RWPE1 (cell line): ENCODE measurements around the gene NDUFAF4.

Experiments
- CTCF ChIA-PET: fragments of 350-600 bp; sonication (Branson Sonifier 250); formaldehyde crosslinking; extraction: SDS; loops from one replicate; lab custom pipeline; 2021; lab: Yijun Ruan, JAX
- POLR2A ChIA-PET: fragments of 400-600 bp; formaldehyde crosslinking; extraction: SDS; loops from one replicate; lab custom pipeline; 2020; ENCODE audit warnings: antibody characterized with exemption; ENCODE audit not compliant: low non-redundant PET; lab: Yijun Ruan, JAX
- DNase-seq: peaks from one replicate; pipeline ENCODE4 v3.0.0; 2012; ENCODE audit warnings: low spot score
- H3K27ac ChIP-seq: fragments of 450-650 bp; 2 replicates; pipeline ENCODE4 v1.5.1; 2017
- CTCF ChIP-seq: fragments of 450-650 bp; conservative IDR thresholded peaks from 2 replicates; pipeline ENCODE4 v1.5.1; 2017; ENCODE audit warnings: low read depth, mild to moderate bottlenecking

NDUFAF4 gene

DNA sequence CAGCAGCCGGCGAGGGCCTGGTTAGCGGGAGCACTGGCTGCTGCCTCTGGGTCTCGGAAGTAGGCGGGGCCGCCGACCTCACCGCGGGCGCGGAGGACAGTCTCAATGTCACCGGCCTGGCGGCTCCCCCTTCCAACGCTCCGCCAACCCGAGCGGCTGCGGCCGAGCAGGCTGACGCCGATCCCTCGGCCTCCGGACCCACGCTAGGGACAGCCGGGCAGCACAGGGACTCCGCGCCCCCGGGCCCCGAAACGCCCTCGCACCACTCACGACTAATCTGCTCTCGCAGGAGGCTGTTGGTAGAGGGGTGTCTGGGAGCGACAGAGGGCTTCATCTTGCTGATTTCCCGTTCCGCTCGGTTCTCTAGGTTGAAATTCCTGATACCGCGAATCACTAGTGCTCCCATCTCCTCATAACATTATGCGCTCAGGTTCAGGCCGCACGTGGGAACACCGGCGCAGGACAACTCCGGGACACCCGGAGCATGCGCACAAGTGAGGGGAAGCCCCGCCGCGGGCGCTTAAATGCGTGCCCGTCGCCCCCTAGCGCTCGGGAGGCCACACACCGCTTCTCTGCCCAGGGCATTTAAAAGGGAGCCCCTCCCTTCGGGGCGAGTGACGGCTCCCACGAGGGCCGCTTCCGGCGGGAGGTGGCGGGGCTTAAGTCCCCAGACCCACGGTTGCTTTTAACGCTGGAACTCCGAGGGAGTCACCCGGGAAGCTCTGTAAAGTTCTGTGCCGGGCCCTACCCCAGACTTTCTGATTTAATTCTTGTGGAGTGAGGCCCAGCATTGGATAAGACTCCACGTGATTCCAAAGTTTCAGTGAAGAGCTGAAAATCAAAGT is at the start of gene NDUFAF4:
TSS of gene NDUFAF4 (minus strand) at position 496 of the 845 bp plus-strand sequence. CDS start at position 406, 90 bp downstream.
- peak within 1 kb of the TSS; percentile 94 for H3K27ac ChIP-seq
- ChIA-PET POLR2A (no interaction called here), CTCF (interaction anchor here (0.6 to 1.9 kb wide), 11 partner anchors 11 to 351 kb away, joined by 3 to 10 read pairs (median 4); no protein-coding TSS in a partner anchor)
- DNase-seq = peak; percentile 97
- TF ChIP-seq CTCF = peak; percentile 93

DNA sequence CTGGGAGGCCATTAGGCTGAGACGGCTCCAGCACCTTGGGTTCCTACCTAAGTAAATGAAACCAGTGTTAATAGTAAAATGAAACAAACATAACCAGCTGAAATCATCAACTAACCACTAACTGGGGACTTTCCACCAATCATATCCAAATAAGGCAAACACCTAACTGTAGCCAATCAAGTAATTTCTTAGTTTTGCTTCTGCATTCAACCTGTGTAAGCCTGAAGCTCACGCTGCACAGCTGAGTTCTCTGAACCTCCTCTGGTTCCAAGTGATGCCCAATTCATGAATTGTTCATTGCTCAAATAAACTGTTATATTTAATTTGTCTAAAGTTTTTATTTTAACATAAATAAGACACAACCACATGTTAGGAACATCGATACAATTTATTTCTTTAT is 49.4 kb upstream of the NDUFAF4 start:
- no peak overlapping the region for H3K27ac ChIP-seq
- no peak for DNase-seq
- POLR2A ChIA-PET = no interaction called here
- no peak for TF ChIP-seq CTCF
- CTCF ChIA-PET = no interaction called here

GRCh38 chr6:96943555-96944215 is 46.0 kb upstream of the NDUFAF4 start:
- ChIA-PET POLR2A (no interaction called here), CTCF (interaction anchor here (1.1 kb wide), 1 partner anchor 34 kb away, joined by 3 read pairs; no protein-coding TSS in a partner anchor)
- DNase-seq = no peak
- TF ChIP-seq CTCF = no peak
- no peak overlapping the region for H3K27ac ChIP-seq

DNA sequence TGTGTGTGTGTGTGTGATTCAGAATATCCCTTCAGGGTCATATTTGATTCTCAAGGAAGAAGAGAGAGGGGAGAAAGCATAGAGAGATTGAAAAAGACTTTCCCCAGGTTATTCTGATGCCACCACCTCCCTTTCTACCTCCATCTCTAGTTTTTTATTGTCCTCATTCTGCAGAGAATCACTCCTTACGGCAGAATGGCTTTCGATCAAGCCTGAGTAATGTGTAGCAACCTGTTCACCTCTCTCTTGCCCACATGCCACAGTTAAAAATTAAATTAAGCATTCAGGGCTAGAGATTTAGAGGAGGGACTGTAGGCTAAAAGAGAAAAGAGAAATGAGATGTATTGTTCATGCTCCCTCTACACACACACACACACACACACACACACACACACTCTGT is 45.0 kb upstream of the NDUFAF4 start:
- ChIA-PET POLR2A (no interaction called here), CTCF (no interaction called here)
- DNase-seq = no peak
- H3K27ac ChIP-seq = no peak overlapping the region
- no peak for TF ChIP-seq CTCF

DNA sequence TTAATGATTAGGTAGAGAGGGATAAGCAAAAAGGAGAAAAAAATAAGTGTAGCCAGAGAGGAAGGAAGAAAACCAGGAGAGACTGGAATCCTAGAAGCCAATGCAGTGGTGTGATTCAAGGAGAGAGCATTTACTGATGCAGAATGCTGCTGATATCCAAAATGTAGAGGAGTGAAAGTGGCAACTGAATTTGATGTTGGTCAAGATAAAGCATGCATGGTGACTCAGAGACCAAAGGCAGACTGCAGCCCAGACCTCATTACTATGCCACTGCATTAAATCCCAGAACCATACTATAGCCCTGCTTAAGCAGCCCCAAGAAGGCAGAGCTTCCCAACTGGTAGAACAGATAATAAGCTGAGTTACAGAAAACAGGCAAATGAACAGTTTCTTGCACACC is 42.6 kb upstream of the NDUFAF4 start:
- ChIA-PET CTCF (no interaction called here), POLR2A (no interaction called here)
- no peak for TF ChIP-seq CTCF
- no peak for DNase-seq
- H3K27ac ChIP-seq = no peak overlapping the region

DNA sequence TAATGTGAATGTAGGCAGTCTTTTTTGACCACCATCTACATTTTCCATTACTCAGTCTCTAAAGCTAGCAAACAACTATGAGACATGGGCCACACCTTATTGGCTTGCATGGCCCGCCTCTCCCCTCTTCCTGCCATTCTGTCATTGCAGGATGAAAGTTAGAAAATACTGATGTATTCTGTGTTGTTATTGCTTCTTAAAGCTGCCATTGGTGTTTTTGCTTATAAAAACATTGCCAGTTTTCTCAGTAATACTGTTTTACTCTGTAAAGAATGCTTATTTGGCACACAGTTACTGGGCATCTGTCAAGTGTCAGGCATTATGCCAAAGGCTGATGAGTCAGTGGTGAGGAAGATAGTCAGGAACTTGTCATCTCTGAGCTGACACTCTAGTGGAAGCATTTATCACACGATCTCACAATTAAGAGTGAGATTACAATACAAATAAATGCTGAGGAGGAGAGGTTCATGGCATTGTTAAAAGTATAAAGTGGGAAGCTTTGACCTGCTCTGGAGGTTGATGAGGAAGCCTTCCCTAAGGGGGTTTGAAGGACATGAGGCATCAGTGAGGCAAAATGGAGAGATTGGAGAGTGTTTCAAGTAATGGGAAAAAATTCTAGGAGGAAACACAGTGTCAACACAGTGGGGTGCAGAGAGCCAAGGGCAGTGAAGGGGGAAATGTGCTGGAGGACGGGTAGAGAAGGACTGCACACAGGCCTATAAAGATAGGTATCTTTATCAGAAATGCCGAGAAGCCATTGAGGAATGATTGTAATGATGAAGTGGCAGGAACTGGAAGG is 41.5 kb upstream of the NDUFAF4 start:
- DNase-seq = peak; percentile 53
- ChIA-PET POLR2A (no interaction called here), CTCF (interaction anchor here (0.6 kb wide), 1 partner anchor 123 kb away, joined by 3 read pairs; no protein-coding TSS in a partner anchor)
- TF ChIP-seq CTCF = no peak
- H3K27ac ChIP-seq = no peak overlapping the region
